Adrenal gland (tissue), 12 donors: ENCODE measurements around the gene ZNF670. TPM values are rescaled to one million over a fixed set of nuclear protein-coding genes. Genes with fewer than 3 reads are reported as not detected.
A peak's percentile ranks its signal among the peaks of the same experiment; 100 is the strongest.

ENCODE experiments used
- DNase-seq, 7 donors: peaks; one replicate each; pipeline ENCODE4 v3.0.0-alpha.2; 2019 to 2020
- H3K27ac ChIP-seq, 5 donors: fragments of 200-600 bp; sonication (generic) in 4 of 5; 1 replicate in 3 of 5; 2 replicates in 2 of 5; pipeline versions ENCODE4 v1.5.1 to v1.8.0; 2016 to 2020; ENCODE audit warnings: mild to moderate bottlenecking in 1 of 5
- H3K27me3 ChIP-seq: fragments of 200-600 bp; 2 replicates; pipeline ENCODE4 v1.8.0; 2021
- H3K36me3 ChIP-seq, 2 donors: fragments of 200-600 bp; replicated peaks in 1 of 2; 1 replicate in 1 of 2; 2 replicates in 1 of 2; pipeline versions ENCODE4 v1.5.1 to v1.8.0; 2018 to 2022
- H3K4me1 ChIP-seq, 2 donors: fragments of 200-600 bp; replicated peaks in 1 of 2; 1 replicate in 1 of 2; 2 replicates in 1 of 2; pipeline versions ENCODE4 v1.5.1 to v1.8.0; 2018 to 2021
- H3K4me3 ChIP-seq, 4 donors: fragments of 200-600 bp; sonication (generic) in 3 of 4; one replicate each; pipeline ENCODE4 v1.5.1; 2016 to 2018
- H3K9me3 ChIP-seq, 3 donors: fragments of 200-600 bp; sonication (generic) in 1 of 3; replicated peaks in 1 of 3; 1 replicate in 2 of 3; 2 replicates in 1 of 3; pipeline versions ENCODE4 v1.5.1 to v1.8.0; 2016 to 2021
- CTCF ChIP-seq, 6 experiments: fragments of 450-650 bp in 4 of 6; fragments of 200-600 bp in 2 of 6; sonication (generic) in 1 of 6; IDR thresholded peaks; 1 replicate in 5 of 6; 2 replicates in 1 of 6; pipeline versions ENCODE4 v1.5.1 to v1.8.0; 2016 to 2021; ENCODE audit warnings: antibody characterized with exemption in 6 of 6, mild to moderate bottlenecking in 2 of 6, moderate library complexity in 1 of 6
- POLR2A ChIP-seq, 2 donors: fragments of 450-650 bp; IDR thresholded peaks; one replicate each; pipeline ENCODE4 v1.6.1; 2017; ENCODE audit warnings: antibody characterized with exemption in 2 of 2, mild to moderate bottlenecking in 2 of 2, moderate library complexity in 1 of 2
- WGBS, 4 donors: extraction: QIAGEN DNeasy Blood & Tissue Kit in 2 of 4; methylation state at CpG; one replicate each; pipeline versions ENCODE4 v1.1.5 to v1.1.7; 2013 to 2017; 5-methylcytosine and 5-hydroxymethylcytosine counted together
- intact Hi-C, 2 donors: fragments of 100-400 bp; cut with DNase I; formaldehyde crosslinking; loops; one replicate each; pipeline versions ENCODE4 v1.14.1 to v1.15.0; 2022 to 2023
- polyA plus RNA-seq, 3 donors: library from polyadenylated mRNA; stranded (reverse); fragments of 200-250 nt in 2 of 3; fragments of 350-450 nt in 1 of 3; fragmentation: Illumina TruSeq in 1 of 3; extraction: RNeasy Lipid Tissue Mini Kit (QIAGEN cat#74804) in 1 of 3; gene quantifications; one replicate each; pipeline ENCODE4 v1.2.3, GENCODE V29; 2013 to 2014
- total RNA-seq, 9 donors: library from RNA; depleted of rRNA in 4 of 9; stranded (reverse); fragments of >200 nt in 4 of 9; fragments of 120-200 nt in 1 of 9; fragmentation: NEBNext Ultra II Directional in 1 of 9; extraction: Animal tissue kit (Norgen Biotek cat#: 25700) in 1 of 9; gene quantifications; one replicate each; pipeline versions ENCODE4 v1.1.0 to v1.2.4, GENCODE V29; 2013 to 2023
- donor health status: healthy with polysubstance abuse.
- donor health status: Bipolar disorder and iron deficiency.
- donor health status: DM: yes; HTN: yes; CAD: no.
- donor health status: DM: no; HTN: no; CAD: no.
- donor health status: DM: no; HTN: no; CAD: no.
- donor health status: DM: yes; HTN: yes; CAD: no.

Gene ZNF670
- total and polyA plus RNA-seq, 12 donors: 0.18 to 3.7 (median 2.0) TPM

- Histone ChIP-seq H3K27me3 (no peaks in the 10 kb centered on the region), H3K27ac (no peak overlapping the region), H3K4me1 (no peaks in the 10 kb centered on the region), H3K4me3 (no peak overlapping the region), H3K36me3 (no peaks in the 10 kb centered on the region), H3K9me3 (no peaks in the 10 kb centered on the region)
- intact Hi-C loops: no loop called here
- no peak for TF ChIP-seq POLR2A (IDR thresholded peaks at IDR 0.05)
- no peak for TF ChIP-seq CTCF (IDR thresholded peaks at IDR 0.05)
- 75 to 95% (median 85%) methylated on average over 9 to 14 of the region's 14 CpGs for WGBS, 4 donors
- DNase-seq: peak in 1 of 7 donors; percentile 39
These were observed 11.8 kb upstream of the ZNF670 start for GRCh38 chr1:247090455-247090854.

- Histone ChIP-seq H3K4me1 (no peaks in the 10 kb centered on the region), H3K4me3 (no peak overlapping the region), H3K27ac (no peak overlapping the region), H3K27me3 (no peaks in the 10 kb centered on the region), H3K9me3 (no peaks in the 10 kb centered on the region), H3K36me3 (no peaks in the 10 kb centered on the region)
- no peak for TF ChIP-seq POLR2A (IDR thresholded peaks at IDR 0.05)
- TF ChIP-seq CTCF (IDR thresholded peaks at IDR 0.05): no peak
- DNase-seq: peak in 1 of 7 donors; percentile 23
- intact Hi-C loops: no loop called here
- WGBS, 4 donors: 60 to 86% (median 72%) methylated on average over 6 to 17 of the region's 17 CpGs
These were observed 11.2 kb upstream of the ZNF670 start for GRCh38 chr1:247089616-247090375.

GRCh38 chr1:247088967-247089366, 10.4 kb upstream of the ZNF670 start:
- Histone ChIP-seq H3K36me3 (no peaks in the 10 kb centered on the region), H3K4me1 (no peaks in the 10 kb centered on the region), H3K27ac (no peak overlapping the region), H3K9me3 (no peaks in the 10 kb centered on the region), H3K4me3 (no peak overlapping the region), H3K27me3 (no peaks in the 10 kb centered on the region)
- TF ChIP-seq POLR2A (IDR thresholded peaks at IDR 0.05): no peak
- no peak for TF ChIP-seq CTCF (IDR thresholded peaks at IDR 0.05)
- DNase-seq: peak in 1 of 7 donors; percentile 34
- 73 to 93% (median 83%) methylated on average over 3 to 4 of the region's 4 CpGs for WGBS, 4 donors
- intact Hi-C loops: no loop called here

GRCh38 chr1:247087256-247087655, 8.6 kb upstream of the ZNF670 start:
- no peak for TF ChIP-seq POLR2A (IDR thresholded peaks at IDR 0.05)
- TF ChIP-seq CTCF (IDR thresholded peaks at IDR 0.05): no peak
- no peaks in the 10 kb centered on the region for H3K4me1 ChIP-seq
- no peaks in the 10 kb centered on the region for H3K9me3 ChIP-seq
- intact Hi-C loops: no loop called here
- 38 to 67% (median 55%) methylated on average over 1 of the region's 1 CpG; no CpG with 5 or more reads in 1 of the 4 donors for WGBS, 4 donors
- H3K27ac ChIP-seq: no peak overlapping the region
- no peaks in the 10 kb centered on the region for H3K36me3 ChIP-seq
- DNase-seq: no peak
- H3K27me3 ChIP-seq: no peaks in the 10 kb centered on the region
- no peak overlapping the region for H3K4me3 ChIP-seq
